ENCODE results near the gene HSPA12B. TPM values are rescaled to one million over a fixed set of nuclear protein-coding genes. Genes with fewer than 3 reads are reported as not detected.

Gene HSPA12B
- total and polyA plus RNA-seq, 2 donors (not counting 3 experiments of a cell fraction or from before 2014, with no cell fraction given): 3.7 to 6.6 TPM

DNA sequence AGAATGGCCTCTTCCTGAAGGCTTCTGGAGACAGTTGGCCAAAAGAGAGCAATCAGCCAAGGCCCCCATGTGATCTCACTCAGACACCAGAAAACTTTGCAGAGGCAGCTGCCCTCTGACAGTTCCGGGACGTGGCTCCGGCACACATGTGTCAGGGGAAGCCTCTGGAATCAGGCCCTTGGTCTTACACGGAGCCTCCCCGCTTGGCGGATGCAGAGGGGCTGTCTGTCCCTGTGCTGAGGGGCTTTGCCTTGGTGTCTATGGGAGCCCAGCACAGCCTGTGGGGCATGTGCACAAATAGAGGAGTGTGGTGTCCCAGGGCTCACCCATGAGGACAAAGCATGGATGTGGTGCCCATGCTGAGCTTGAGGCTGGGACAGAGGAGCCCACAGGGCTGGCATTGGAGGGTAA lies 33.9 kb upstream of the HSPA12B start:
- no peak overlapping the region for H3K9ac ChIP-seq (replicated peaks; ENCODE audit: extremely low read depth, insufficient read depth, low read length)
- no peaks in the 10 kb centered on the region for H3K4me1 ChIP-seq (ENCODE audit: control insufficient read depth, extremely low read depth, insufficient read depth, low read length)
- ChIA-PET POLR2A (no interaction called here), CTCF (interaction anchor here (0.9 to 12.6 kb wide), 6 partner anchors 11 to 136 kb away, joined by 3 to 112 read pairs (median 13); partner anchors contain the start of gene ADAM33)
- H3K27me3 ChIP-seq (ENCODE audit: control insufficient read depth in 2 of 2, insufficient read depth in 2 of 2, low read length in 2 of 2): no peaks in the 10 kb centered on the region
- H3K4me3 ChIP-seq (replicated peaks in 1 of 3; ENCODE audit: insufficient read depth in 1 of 3, low read depth in 1 of 3, low read length in 3 of 3): no peak overlapping the region
- H3K4me2 ChIP-seq (ENCODE audit: insufficient read depth, low read length): no peak overlapping the region
- intact Hi-C loops (cut with micrococcal nuclease) (no loop called here), dilution Hi-C loops (cut with MboI; ENCODE audit: extremely low pct_ligation_motif_present, low sequenced_read_pairs) (no loop called here)
- BruUV-seq (replicated peaks): no TSS peak
- no peaks in the 10 kb centered on the region for H4K20me1 ChIP-seq (replicated peaks; ENCODE audit: control insufficient read depth, extremely low read depth, insufficient read depth, low read length)
- no peaks in the 10 kb centered on the region for H3K9me3 ChIP-seq (replicated peaks; ENCODE audit: control insufficient read depth, insufficient read depth, low read length)
- H3K79me2 ChIP-seq (ENCODE audit: control insufficient read depth, insufficient read depth, low read length): no peaks in the 10 kb centered on the region
- H3K27ac ChIP-seq (ENCODE audit: insufficient read depth, low read depth, low read length): no peak overlapping the region
- H3K9me1 ChIP-seq (replicated peaks; ENCODE audit: control insufficient read depth, extremely low read depth, insufficient read depth, low read length): no peaks in the 10 kb centered on the region
- no peak for FAIRE-seq
- DNase-seq (ENCODE audit: low read depth, low spot score): no peak
- no peaks in the 10 kb centered on the region for H3K36me3 ChIP-seq (ENCODE audit: control insufficient read depth in 2 of 2, extremely low read depth in 1 of 2, insufficient read depth in 2 of 2, low read length in 2 of 2)
- H2AFZ ChIP-seq (ENCODE audit: low read depth, low read length): no peak overlapping the region
- TF ChIP-seq, protein P1, sequence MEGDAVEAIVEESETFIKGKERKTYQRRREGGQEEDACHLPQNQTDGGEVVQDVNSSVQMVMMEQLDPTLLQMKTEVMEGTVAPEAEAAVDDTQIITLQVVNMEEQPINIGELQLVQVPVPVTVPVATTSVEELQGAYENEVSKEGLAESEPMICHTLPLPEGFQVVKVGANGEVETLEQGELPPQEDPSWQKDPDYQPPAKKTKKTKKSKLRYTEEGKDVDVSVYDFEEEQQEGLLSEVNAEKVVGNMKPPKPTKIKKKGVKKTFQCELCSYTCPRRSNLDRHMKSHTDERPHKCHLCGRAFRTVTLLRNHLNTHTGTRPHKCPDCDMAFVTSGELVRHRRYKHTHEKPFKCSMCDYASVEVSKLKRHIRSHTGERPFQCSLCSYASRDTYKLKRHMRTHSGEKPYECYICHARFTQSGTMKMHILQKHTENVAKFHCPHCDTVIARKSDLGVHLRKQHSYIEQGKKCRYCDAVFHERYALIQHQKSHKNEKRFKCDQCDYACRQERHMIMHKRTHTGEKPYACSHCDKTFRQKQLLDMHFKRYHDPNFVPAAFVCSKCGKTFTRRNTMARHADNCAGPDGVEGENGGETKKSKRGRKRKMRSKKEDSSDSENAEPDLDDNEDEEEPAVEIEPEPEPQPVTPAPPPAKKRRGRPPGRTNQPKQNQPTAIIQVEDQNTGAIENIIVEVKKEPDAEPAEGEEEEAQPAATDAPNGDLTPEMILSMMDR (IDR thresholded peaks at IDR 0.05; ENCODE audit: extremely low read depth in 1 of 2, insufficient read depth in 1 of 2, low read depth in 1 of 2, low read length in 2 of 2): no peak
- no peak for TF ChIP-seq POLR2A (IDR thresholded peaks at IDR 0.05; ENCODE audit: low read depth, low read length)
- no peak for TF ChIP-seq JUN (IDR thresholded peaks at IDR 0.05; ENCODE audit: borderline replicate concordance, insufficient read depth, insufficient read length, low read depth)
- no peak for TF ChIP-seq FOS (IDR thresholded peaks at IDR 0.05; ENCODE audit: borderline replicate concordance, insufficient read depth, low read length)

DNA sequence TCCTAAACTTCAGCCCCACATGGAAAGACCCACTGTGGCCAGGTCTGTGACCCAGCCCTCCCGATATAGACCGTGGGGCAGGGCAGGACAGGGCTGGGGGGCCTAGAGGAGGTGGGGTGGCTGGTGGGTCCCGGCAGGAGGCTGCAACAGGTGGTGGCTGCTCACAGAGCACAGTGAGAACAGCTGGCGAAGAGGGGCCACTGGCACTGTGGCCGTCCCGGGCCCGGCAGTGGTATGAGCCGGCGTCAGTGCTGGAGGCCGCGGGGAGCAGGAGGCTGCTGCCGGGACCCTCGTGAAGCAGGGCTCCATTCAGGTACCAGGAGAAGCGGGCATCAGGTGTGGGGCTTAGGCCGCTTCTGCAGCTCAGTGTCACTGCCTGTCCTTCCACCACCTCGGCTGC lies 33.4 kb upstream of the HSPA12B start:
- Histone ChIP-seq H3K27ac (ENCODE audit: insufficient read depth, low read depth, low read length) (no peak overlapping the region), H3K4me3 (replicated peaks in 1 of 3; ENCODE audit: insufficient read depth in 1 of 3, low read depth in 1 of 3, low read length in 3 of 3) (no peak overlapping the region), H3K79me2 (ENCODE audit: control insufficient read depth, insufficient read depth, low read length) (no peaks in the 10 kb centered on the region), H3K9me3 (replicated peaks; ENCODE audit: control insufficient read depth, insufficient read depth, low read length) (no peaks in the 10 kb centered on the region), H3K9me1 (replicated peaks; ENCODE audit: control insufficient read depth, extremely low read depth, insufficient read depth, low read length) (no peaks in the 10 kb centered on the region), H3K4me1 (ENCODE audit: control insufficient read depth, extremely low read depth, insufficient read depth, low read length) (no peaks in the 10 kb centered on the region), H3K36me3 (ENCODE audit: control insufficient read depth in 2 of 2, extremely low read depth in 1 of 2, insufficient read depth in 2 of 2, low read length in 2 of 2) (no peaks in the 10 kb centered on the region), H3K4me2 (ENCODE audit: insufficient read depth, low read length) (no peak overlapping the region), H4K20me1 (replicated peaks; ENCODE audit: control insufficient read depth, extremely low read depth, insufficient read depth, low read length) (no peaks in the 10 kb centered on the region), H3K9ac (replicated peaks; ENCODE audit: extremely low read depth, insufficient read depth, low read length) (no peak overlapping the region), H2AFZ (ENCODE audit: low read depth, low read length) (no peak overlapping the region), H3K27me3 (ENCODE audit: control insufficient read depth in 2 of 2, insufficient read depth in 2 of 2, low read length in 2 of 2) (no peaks in the 10 kb centered on the region)
- FAIRE-seq: no peak
- dilution Hi-C loops (cut with MboI; ENCODE audit: extremely low pct_ligation_motif_present, low sequenced_read_pairs): no loop called here
- TF ChIP-seq POLR2AphosphoS5 (IDR thresholded peaks at IDR 0.05; ENCODE audit: insufficient read depth, low read depth, low read length) (no peak), POLR2A (IDR thresholded peaks at IDR 0.05; ENCODE audit: low read depth, low read length) (no peak), FOS (IDR thresholded peaks at IDR 0.05; ENCODE audit: borderline replicate concordance, insufficient read depth, low read length) (no peak), GATA2 (IDR thresholded peaks at IDR 0.05; ENCODE audit: insufficient read depth, insufficient read length, low read depth, low read length) (no peak), EZH2 (IDR thresholded peaks at IDR 0.05; ENCODE audit: borderline replicate concordance, low read depth, low read length, severe bottlenecking) (no peak), MYC (IDR thresholded peaks at IDR 0.05; ENCODE audit: low read depth, low read length) (no peak), JUN (IDR thresholded peaks at IDR 0.05; ENCODE audit: borderline replicate concordance, insufficient read depth, insufficient read length, low read depth) (no peak)
- TF ChIP-seq, protein P1 (IDR thresholded peaks at IDR 0.05; ENCODE audit: extremely low read depth in 1 of 2, insufficient read depth in 1 of 2, low read depth in 1 of 2, low read length in 2 of 2): no peak
- TF ChIP-seq, protein P2, sequence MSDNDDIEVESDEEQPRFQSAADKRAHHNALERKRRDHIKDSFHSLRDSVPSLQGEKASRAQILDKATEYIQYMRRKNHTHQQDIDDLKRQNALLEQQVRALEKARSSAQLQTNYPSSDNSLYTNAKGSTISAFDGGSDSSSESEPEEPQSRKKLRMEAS (IDR thresholded peaks at IDR 0.05; ENCODE audit: insufficient read depth, insufficient read length): no peak
- intact Hi-C loops (cut with micrococcal nuclease): no loop called here
- POLR2A ChIA-PET: no interaction called here
- CTCF ChIA-PET: interaction anchor here (1.4 to 12.6 kb wide), 3 partner anchors 10 to 23 kb away, joined by 4 to 112 read pairs (median 22); partner anchors contain the start of gene ADAM33
- DNase-seq (ENCODE audit: low read depth, low spot score): no peak
- BruUV-seq (replicated peaks): no TSS peak
